Choroid plexus epithelial cell (primary cell): Measurements from ENCODE around the gene PRKX.
"Not testable (repeated sequence)": the region's sequence is repeated elsewhere in the genome, so short reads cannot be mapped to it uniquely, and the experiment has no call there.

Experiments used
- DNase-seq: peaks from one replicate; pipeline ENCODE4 v3.0.0-alpha.2; 2010; ENCODE audit warnings: low read depth
- H3K4me3 ChIP-seq: 2 replicates; pipeline ENCODE4 v1.5.1; 2011; ENCODE audit warnings: low read depth, mild to moderate bottlenecking, control low read depth, low read length, moderate library complexity
- CTCF ChIP-seq: conservative IDR thresholded peaks from 2 replicates; pipeline ENCODE4 v1.5.1; 2011; ENCODE audit warnings: low read depth, mild to moderate bottlenecking, control low read depth, inconsistent platforms, low read length, moderate library complexity

Gene PRKX

GRCh38 chrX:3636803-3637202 is 76.6 kb downstream of the PRKX start:
- H3K4me3 ChIP-seq, result no peak overlapping the region
- TF ChIP-seq CTCF, result no peak
- no peak for DNase-seq

- no peak overlapping the region for H3K4me3 ChIP-seq
- no peak for DNase-seq
- TF ChIP-seq CTCF, result no peak
Observed at GRCh38 chrX:3631196-3631595, 82.3 kb downstream of the PRKX start.

- H3K4me3 ChIP-seq, result no peak overlapping the region
- TF ChIP-seq CTCF, result no peak
- no peak for DNase-seq
Observed at GRCh38 chrX:3627594-3627993, 85.9 kb downstream of the PRKX start.

GRCh38 chrX:3621414-3621813 is 92.0 kb downstream of the PRKX start:
- H3K4me3 ChIP-seq, result no peak overlapping the region
- no peak for TF ChIP-seq CTCF
- no peak for DNase-seq

GRCh38 chrX:3611744-3612143 is 101.7 kb downstream of the PRKX start:
- not testable (repeated sequence) for H3K4me3 ChIP-seq, DNase-seq

GRCh38 chrX:3609810-3610209 is 103.6 kb downstream of the PRKX start:
- TF ChIP-seq CTCF, result no peak
- DNase-seq, result peak; percentile 69
- H3K4me3 ChIP-seq, result no peak overlapping the region

GRCh38 chrX:3603026-3603661 is 110.3 kb downstream of the PRKX start:
- no peak overlapping the region for H3K4me3 ChIP-seq
- no peak for DNase-seq
- TF ChIP-seq CTCF, result no peak
